ENCODE results near the gene STOX1. TPM values are rescaled to one million over a fixed set of nuclear protein-coding genes. Genes with fewer than 3 reads are reported as not detected.

The STOX1 gene
- 1 to 10 TPM; 4.5 to 5.2 TPM for total RNA-seq
- polyA plus RNA-seq (2013, experiment 1 of 2): 5.1 TPM
- 6.7 TPM for polyA plus RNA-seq (2013, experiment 2 of 2)
- long read RNA-seq, experiment 1, partial matches to known transcripts: 1 of 1 reads
- long read RNA-seq, experiment 1, other reads (novel, unspliced or antisense): 0 of 1 reads
- long read RNA-seq, experiment 2, partial matches to known transcripts: 1 of 9 reads
- long read RNA-seq, experiment 2, other reads (novel, unspliced or antisense): 7 of 9 reads
- long read RNA-seq, experiment 3, partial matches to known transcripts: 2 of 8 reads
- long read RNA-seq, experiment 3, other reads (novel, unspliced or antisense): 4 of 8 reads
- long read RNA-seq, experiment 4: 0 reads

- 10 to 23% methylated on average over 13 to 63 of the region's 63 CpGs for WGBS, 2 experiments (ENCODE audit: insufficient coverage in 1 of 2, insufficient read length in 1 of 2)
Measured at GRCh38 chr10:68826764-68827591, at the start of gene STOX1. Gene STOX1, plus strand, starts transcription at chr10:68827531. Its CDS starts 93 bp downstream, at chr10:68827624.

GRCh38 chr10:68781613-68782574, 45.4 kb upstream of the STOX1 start:
- H3K4me1 Mint-ChIP-seq: no peaks in the 10 kb centered on the region
- no peak for DNase-seq

More at GRCh38 chr10:68826764-68827591, at the start of gene STOX1:
- peaks cover 35% of the 10 kb centered on the region for H3K27me3 Mint-ChIP-seq (ENCODE audit: insufficient read depth)
- no peaks in the 10 kb centered on the region for H3K9me3 ChIP-seq (ENCODE audit: control insufficient read depth, low read length)
- no peaks in the 10 kb centered on the region for H3K4me1 Mint-ChIP-seq
- peak within 1 kb of the TSS; percentile 55 for H3K9ac ChIP-seq (ENCODE audit: extremely low read depth, low read length, poor library complexity, severe bottlenecking)
- TF ChIP-seq CTCF (conservative IDR thresholded peaks at IDR 0.05): peak; percentile 31
- H3K36me3 ChIP-seq (ENCODE audit: control insufficient read depth, insufficient read depth, low read length): no peaks in the 10 kb centered on the region
- H3K36me3 Mint-ChIP-seq (ENCODE audit: low read depth): no peaks in the 10 kb centered on the region
- peak within 1 kb of the TSS; percentile 81 for H3K27ac Mint-ChIP-seq
- peak within 1 kb of the TSS; percentile 67 for H3K4me3 Mint-ChIP-seq
- peak within 1 kb of the TSS; percentile 84 for H3K4me3 ChIP-seq (ENCODE audit: low read length)
- H3K27ac ChIP-seq (ENCODE audit: low read depth, low read length): no peak within 1 kb of the TSS
- peaks cover 3% of the 10 kb centered on the region for H3K9me3 Mint-ChIP-seq
- H3K27me3 ChIP-seq (ENCODE audit: control insufficient read depth, insufficient read depth, low read length, poor library complexity, severe bottlenecking): peaks cover 11% of the 10 kb centered on the region
- peak; percentile 91 for DNase-seq
- H3K4me1 ChIP-seq (ENCODE audit: control insufficient read depth, insufficient read depth, low read length): no peaks in the 10 kb centered on the region

More at GRCh38 chr10:68781613-68782574, 45.4 kb upstream of the STOX1 start:
- Mint-ChIP-seq H3K4me3 (no peak overlapping the region), H3K27ac (no peak overlapping the region), H3K9me3 (no peaks in the 10 kb centered on the region), H3K27me3 (ENCODE audit: insufficient read depth) (no peaks in the 10 kb centered on the region), H3K36me3 (ENCODE audit: low read depth) (peaks cover 88% of the 10 kb centered on the region)
- H3K4me1 ChIP-seq (ENCODE audit: control insufficient read depth, insufficient read depth, low read length): no peaks in the 10 kb centered on the region
- peaks cover 87% of the 10 kb centered on the region for H3K36me3 ChIP-seq (ENCODE audit: control insufficient read depth, insufficient read depth, low read length)
- H3K4me3 ChIP-seq (ENCODE audit: low read length): no peak overlapping the region
- no peaks in the 10 kb centered on the region for H3K27me3 ChIP-seq (ENCODE audit: control insufficient read depth, insufficient read depth, low read length, poor library complexity, severe bottlenecking)
- H3K27ac ChIP-seq (ENCODE audit: low read depth, low read length): no peak overlapping the region
- no peak overlapping the region for H3K9ac ChIP-seq (ENCODE audit: extremely low read depth, low read length, poor library complexity, severe bottlenecking)
- 88 to 94% methylated on average over 6 of the region's 6 CpGs for WGBS, 2 experiments (ENCODE audit: insufficient coverage in 1 of 2, insufficient read length in 1 of 2)
- no peak for TF ChIP-seq CTCF (conservative IDR thresholded peaks at IDR 0.05)
- H3K9me3 ChIP-seq (ENCODE audit: control insufficient read depth, low read length): no peaks in the 10 kb centered on the region
